PC-9 (cell line): Measurements from ENCODE around the gene ZNF428. TPM values are rescaled to one million over a fixed set of nuclear protein-coding genes. Genes with fewer than 3 reads are reported as not detected.

Experiments
- BruUV-seq: library from RNA; stranded (reverse); fragments of 400-500 nt; replicated peaks from 2 replicates; lab custom pipeline; 2021; lab: Mats Ljungman, UMichigan
- CTCF ChIA-PET: fragments of 300-600 bp; sonication (Branson Sonifier 250); formaldehyde crosslinking; loops from one replicate; lab custom pipeline; 2022; ENCODE audit warnings: antibody characterized with exemption; lab: Charles Lee
- POLR2A ChIA-PET: fragments of 300-600 bp; sonication (Branson Sonifier 250); formaldehyde crosslinking; loops from one replicate; lab custom pipeline; 2022; ENCODE audit warnings: antibody characterized with exemption; ENCODE audit not compliant: unreplicated experiment; lab: Charles Lee
- DNase-seq, 2 experiments: peaks; one replicate each; pipeline versions ENCODE4 v3.0.0 to v3.0.0-alpha.2; 2015 to 2022; ENCODE audit warnings: mixed read lengths in 1 of 2
- H2AFZ ChIP-seq: fragments of 200-600 bp; sonication (generic); 2 replicates; pipeline ENCODE4 v1.8.1; 2017; ENCODE audit warnings: antibody characterized with exemption
- H3F3A ChIP-seq: fragments of 200-600 bp; sonication (generic); 2 replicates; pipeline ENCODE4 v1.8.1; 2017; ENCODE audit warnings: antibody characterized with exemption, mild to moderate bottlenecking, low read depth; ENCODE audit not compliant: insufficient read depth
- H3K27ac ChIP-seq: fragments of 200-600 bp; sonication (generic); 2 replicates; pipeline ENCODE4 v1.6.1; 2016; ENCODE audit warnings: mixed run types
- H3K27me3 ChIP-seq: fragments of 200-600 bp; sonication (generic); 2 replicates; pipeline ENCODE4 v1.6.1; 2016; ENCODE audit warnings: low read depth, mixed run types; ENCODE audit not compliant: insufficient read depth
- H3K36me3 ChIP-seq: fragments of 200-600 bp; sonication (generic); 2 replicates; pipeline ENCODE4 v1.6.1; 2016; ENCODE audit warnings: low read depth, mixed run types
- H3K4me1 ChIP-seq: fragments of 200-600 bp; sonication (generic); replicated peaks from 2 replicates; pipeline ENCODE4 v1.6.1; 2016; ENCODE audit warnings: mixed run types; ENCODE audit not compliant: insufficient read depth
- H3K4me2 ChIP-seq: fragments of 200-600 bp; sonication (generic); 2 replicates; pipeline ENCODE4 v1.6.1; 2017; ENCODE audit warnings: mixed run types
- H3K4me3 ChIP-seq: fragments of 200-600 bp; sonication (generic); 2 replicates; pipeline ENCODE4 v1.6.1; 2016; ENCODE audit warnings: mixed run types
- H3K79me2 ChIP-seq: fragments of 200-600 bp; sonication (generic); 2 replicates; pipeline ENCODE4 v1.6.1; 2017; ENCODE audit warnings: low read depth, mixed run types
- H3K9me2 ChIP-seq: fragments of 200-600 bp; sonication (generic); 2 replicates; pipeline ENCODE4 v1.8.1; 2017; ENCODE audit warnings: mild to moderate bottlenecking; ENCODE audit not compliant: insufficient read depth
- H3K9me3 ChIP-seq: fragments of 200-600 bp; sonication (generic); 2 replicates; pipeline ENCODE4 v1.8.1; 2016; ENCODE audit warnings: low read depth; ENCODE audit not compliant: insufficient read depth
- H4K20me1 ChIP-seq: fragments of 200-600 bp; sonication (generic); 2 replicates; pipeline ENCODE4 v1.8.1; 2017; ENCODE audit not compliant: insufficient read depth
- EZH2 ChIP-seq: fragments of 200-600 bp; sonication (generic); IDR thresholded peaks from 2 replicates; pipeline ENCODE4 v1.8.0; 2017; ENCODE audit warnings: antibody characterized with exemption, low read depth
- intact Hi-C: fragments of 100-400 bp; cut with micrococcal nuclease; formaldehyde crosslinking; loops from one replicate; pipeline ENCODE4 v1.10.0; 2022; ENCODE audit not compliant: unreplicated experiment
- total RNA-seq: library from RNA; stranded (reverse); gene quantifications from 2 replicates; pipeline ENCODE4 v1.2.3, GENCODE V29; 2021
- TF ChIP-seq, protein P1 (sequence below): fragments of 200-600 bp; sonication (generic); conservative IDR thresholded peaks from 2 replicates; pipeline ENCODE4 v1.6.1; 2017; ENCODE audit warnings: mixed run types, antibody characterized with exemption, mild to moderate bottlenecking, moderate library complexity

ZNF428 gene
- total RNA-seq, 1 experiment from 2014 or later, result 46.6 TPM

DNA sequence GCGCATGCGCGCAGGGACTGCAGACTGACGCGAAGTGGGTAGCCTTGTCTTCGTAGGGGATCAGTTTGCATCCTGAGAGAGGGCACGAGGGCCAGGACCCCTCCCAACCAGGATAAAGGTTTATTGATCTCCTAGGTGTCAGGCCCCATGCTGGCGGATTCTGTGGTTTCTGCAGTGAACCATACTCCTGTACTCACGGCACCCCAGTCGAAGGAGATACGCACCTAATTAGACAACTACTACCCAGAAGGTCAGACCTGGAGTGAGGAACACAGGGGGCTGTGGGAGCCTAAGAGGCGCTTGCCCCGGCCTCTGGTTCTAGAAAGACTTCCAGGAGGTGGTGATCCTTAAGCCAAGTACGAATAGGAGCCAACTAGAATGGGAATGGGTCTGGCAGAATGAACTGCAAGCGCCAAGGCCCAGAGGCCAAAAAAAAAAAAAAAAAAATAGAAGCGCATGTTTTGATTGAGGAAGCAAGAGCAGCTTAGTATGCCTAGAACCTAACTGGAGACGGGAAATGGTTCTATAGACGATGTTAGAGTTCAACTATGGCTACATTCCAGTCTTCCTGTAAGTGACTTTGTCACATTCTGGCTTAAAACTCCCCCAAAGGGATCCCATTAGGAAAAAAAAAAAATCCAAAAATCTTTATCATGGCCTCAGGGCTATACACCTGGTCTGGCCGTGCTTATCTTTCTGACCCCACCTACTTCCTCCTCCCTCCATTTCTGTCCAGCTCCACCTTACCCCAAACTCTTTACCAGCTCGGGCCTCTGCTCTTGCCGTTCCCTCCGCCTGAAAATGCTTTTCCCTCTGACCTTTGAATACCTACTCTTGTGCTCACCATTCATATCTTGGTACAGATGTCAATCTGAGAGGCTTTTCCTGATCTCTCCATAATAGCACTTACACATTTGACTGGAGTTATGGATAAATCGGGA is 902 bp upstream of the ZNF428 start:
- Histone ChIP-seq H3K27ac (peak overlapping the region; percentile 54), H3K79me2 (peaks cover 27% of the 10 kb centered on the region), H3F3A (peaks cover 28% of the 10 kb centered on the region; the same call in 1 of the 2 replicates), H4K20me1 (no peaks in the 10 kb centered on the region), H3K4me2 (peak overlapping the region; percentile 97), H3K27me3 (no peaks in the 10 kb centered on the region), H3K9me3 (no peaks in the 10 kb centered on the region), H3K4me3 (peak overlapping the region; percentile 65), H3K4me1 (peaks cover 9% of the 10 kb centered on the region), H3K9me2 (no peaks in the 10 kb centered on the region), H2AFZ (peak overlapping the region; percentile 89), H3K36me3 (no peaks in the 10 kb centered on the region)
- no peak for TF ChIP-seq EZH2
- TF ChIP-seq, protein P1, sequence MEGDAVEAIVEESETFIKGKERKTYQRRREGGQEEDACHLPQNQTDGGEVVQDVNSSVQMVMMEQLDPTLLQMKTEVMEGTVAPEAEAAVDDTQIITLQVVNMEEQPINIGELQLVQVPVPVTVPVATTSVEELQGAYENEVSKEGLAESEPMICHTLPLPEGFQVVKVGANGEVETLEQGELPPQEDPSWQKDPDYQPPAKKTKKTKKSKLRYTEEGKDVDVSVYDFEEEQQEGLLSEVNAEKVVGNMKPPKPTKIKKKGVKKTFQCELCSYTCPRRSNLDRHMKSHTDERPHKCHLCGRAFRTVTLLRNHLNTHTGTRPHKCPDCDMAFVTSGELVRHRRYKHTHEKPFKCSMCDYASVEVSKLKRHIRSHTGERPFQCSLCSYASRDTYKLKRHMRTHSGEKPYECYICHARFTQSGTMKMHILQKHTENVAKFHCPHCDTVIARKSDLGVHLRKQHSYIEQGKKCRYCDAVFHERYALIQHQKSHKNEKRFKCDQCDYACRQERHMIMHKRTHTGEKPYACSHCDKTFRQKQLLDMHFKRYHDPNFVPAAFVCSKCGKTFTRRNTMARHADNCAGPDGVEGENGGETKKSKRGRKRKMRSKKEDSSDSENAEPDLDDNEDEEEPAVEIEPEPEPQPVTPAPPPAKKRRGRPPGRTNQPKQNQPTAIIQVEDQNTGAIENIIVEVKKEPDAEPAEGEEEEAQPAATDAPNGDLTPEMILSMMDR, result no peak
- intact Hi-C loops, result no loop called here
- ChIA-PET POLR2A (interaction anchor here (0.6 to 0.7 kb wide), 3 partner anchors 16 to 804 kb away, joined by 6 to 9 read pairs (median 7); no protein-coding TSS in a partner anchor), CTCF (no interaction called here)
- TSS peak; percentile 89 for BruUV-seq
- no peak for DNase-seq

DNA sequence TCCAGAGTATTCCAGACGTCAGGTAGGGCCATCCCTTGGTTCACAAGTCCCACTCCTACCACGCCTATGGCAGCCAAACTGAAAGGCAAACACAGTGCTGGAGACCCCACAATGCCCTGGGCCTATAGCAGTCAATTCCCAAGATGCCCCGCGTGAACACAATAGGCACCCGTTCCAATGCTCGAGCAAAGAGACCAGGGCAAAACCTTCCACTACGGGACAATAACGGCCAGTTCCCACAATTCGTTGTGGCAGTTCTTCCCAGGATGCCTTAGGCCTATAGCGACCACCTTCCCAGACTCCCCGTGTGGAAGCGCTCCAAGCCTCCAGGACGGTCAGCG is 538 bp downstream of the ZNF428 start:
- Histone ChIP-seq H4K20me1 (no peaks in the 10 kb centered on the region), H3K9me3 (no peaks in the 10 kb centered on the region), H3K4me2 (peak overlapping the region; percentile 97), H3K79me2 (peaks cover 31% of the 10 kb centered on the region), H3K36me3 (no peaks in the 10 kb centered on the region), H3K9me2 (no peaks in the 10 kb centered on the region), H3K27me3 (no peaks in the 10 kb centered on the region), H3K4me1 (peaks cover 9% of the 10 kb centered on the region), H3F3A (peaks cover 21% of the 10 kb centered on the region; the same call in 1 of the 2 replicates), H2AFZ (peak overlapping the region; percentile 89), H3K27ac (peak overlapping the region; percentile 54), H3K4me3 (peak overlapping the region; percentile 65)
- intact Hi-C loops, result loop anchor here (2.0 kb wide), 1 partner anchor 22 kb away; the partner anchor contains the start of genes IRGQ and ZNF576
- no peak for DNase-seq
- CTCF ChIA-PET, result interaction anchor here (0.7 kb wide), 1 partner anchor 187 kb away, joined by 19 read pairs; no protein-coding TSS in a partner anchor
- BruUV-seq, result TSS peak; percentile 85
- POLR2A ChIA-PET, result no interaction called here
- no peak for TF ChIP-seq EZH2
- TF ChIP-seq, protein P1, result no peak

DNA sequence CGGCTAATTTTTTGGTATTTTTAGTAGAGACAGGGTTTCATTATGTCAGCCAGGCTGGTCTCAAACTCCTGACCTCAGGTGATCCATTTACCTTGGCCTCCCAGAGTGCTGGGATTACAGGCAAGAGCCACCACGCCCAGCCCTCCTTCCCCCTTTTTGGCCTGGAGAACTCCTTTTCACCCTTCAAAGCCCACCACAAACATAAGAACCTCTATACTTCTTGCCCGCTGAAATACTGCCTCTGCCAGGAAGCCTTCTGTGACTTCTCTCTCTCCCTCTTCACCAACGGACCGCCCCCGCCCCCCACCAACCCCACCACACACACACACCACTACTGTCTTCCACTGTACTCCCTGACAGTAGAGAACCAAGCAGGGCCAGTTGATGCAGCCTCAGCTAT is 2.5 kb downstream of the ZNF428 start:
- no peak overlapping the region for H2AFZ ChIP-seq
- peaks cover 9% of the 10 kb centered on the region for H3K4me1 ChIP-seq
- BruUV-seq, result no TSS peak
- H3K27me3 ChIP-seq, result no peaks in the 10 kb centered on the region
- H4K20me1 ChIP-seq, result no peaks in the 10 kb centered on the region
- ChIA-PET POLR2A (interaction anchor here (0.9 kb wide), 1 partner anchor 30 kb away, joined by 7 read pairs; no protein-coding TSS in a partner anchor), CTCF (no interaction called here)
- intact Hi-C loops, result no loop called here
- H3K36me3 ChIP-seq, result peaks cover 4% of the 10 kb centered on the region; the same call in 1 of the 2 replicates
- H3K4me2 ChIP-seq, result no peak overlapping the region
- no peaks in the 10 kb centered on the region for H3K9me2 ChIP-seq
- no peaks in the 10 kb centered on the region for H3K9me3 ChIP-seq
- no peak overlapping the region for H3K4me3 ChIP-seq
- TF ChIP-seq, protein P1, result no peak
- TF ChIP-seq EZH2, result no peak
- H3K27ac ChIP-seq, result no peak overlapping the region
- H3K79me2 ChIP-seq, result peaks cover 31% of the 10 kb centered on the region
- H3F3A ChIP-seq, result peaks cover 16% of the 10 kb centered on the region; the same call in 1 of the 2 replicates
- no peak for DNase-seq
